ENCODE results near the gene ANKRD55.
"Not testable (repeated sequence)": the region's sequence is repeated elsewhere in the genome, so short reads cannot be mapped to it uniquely, and the experiment has no call there.

Gene ANKRD55

GRCh38 chr5:56264417-56265025, 31.4 kb upstream of the ANKRD55 start:
- Histone ChIP-seq H3K27ac (no peak overlapping the region), H3K4me3 (no peak overlapping the region)
- no peak for DNase-seq (ENCODE audit: low spot score)
- TF ChIP-seq, protein P1, sequence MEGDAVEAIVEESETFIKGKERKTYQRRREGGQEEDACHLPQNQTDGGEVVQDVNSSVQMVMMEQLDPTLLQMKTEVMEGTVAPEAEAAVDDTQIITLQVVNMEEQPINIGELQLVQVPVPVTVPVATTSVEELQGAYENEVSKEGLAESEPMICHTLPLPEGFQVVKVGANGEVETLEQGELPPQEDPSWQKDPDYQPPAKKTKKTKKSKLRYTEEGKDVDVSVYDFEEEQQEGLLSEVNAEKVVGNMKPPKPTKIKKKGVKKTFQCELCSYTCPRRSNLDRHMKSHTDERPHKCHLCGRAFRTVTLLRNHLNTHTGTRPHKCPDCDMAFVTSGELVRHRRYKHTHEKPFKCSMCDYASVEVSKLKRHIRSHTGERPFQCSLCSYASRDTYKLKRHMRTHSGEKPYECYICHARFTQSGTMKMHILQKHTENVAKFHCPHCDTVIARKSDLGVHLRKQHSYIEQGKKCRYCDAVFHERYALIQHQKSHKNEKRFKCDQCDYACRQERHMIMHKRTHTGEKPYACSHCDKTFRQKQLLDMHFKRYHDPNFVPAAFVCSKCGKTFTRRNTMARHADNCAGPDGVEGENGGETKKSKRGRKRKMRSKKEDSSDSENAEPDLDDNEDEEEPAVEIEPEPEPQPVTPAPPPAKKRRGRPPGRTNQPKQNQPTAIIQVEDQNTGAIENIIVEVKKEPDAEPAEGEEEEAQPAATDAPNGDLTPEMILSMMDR (IDR thresholded peaks at IDR 0.05), result no peak

GRCh38 chr5:56262279-56262678, 29.1 kb upstream of the ANKRD55 start:
- Histone ChIP-seq H3K4me3 (no peak overlapping the region), H3K27ac (no peak overlapping the region)
- TF ChIP-seq, protein P1 (IDR thresholded peaks at IDR 0.05), result no peak
- DNase-seq (ENCODE audit: low spot score), result no peak

DNA sequence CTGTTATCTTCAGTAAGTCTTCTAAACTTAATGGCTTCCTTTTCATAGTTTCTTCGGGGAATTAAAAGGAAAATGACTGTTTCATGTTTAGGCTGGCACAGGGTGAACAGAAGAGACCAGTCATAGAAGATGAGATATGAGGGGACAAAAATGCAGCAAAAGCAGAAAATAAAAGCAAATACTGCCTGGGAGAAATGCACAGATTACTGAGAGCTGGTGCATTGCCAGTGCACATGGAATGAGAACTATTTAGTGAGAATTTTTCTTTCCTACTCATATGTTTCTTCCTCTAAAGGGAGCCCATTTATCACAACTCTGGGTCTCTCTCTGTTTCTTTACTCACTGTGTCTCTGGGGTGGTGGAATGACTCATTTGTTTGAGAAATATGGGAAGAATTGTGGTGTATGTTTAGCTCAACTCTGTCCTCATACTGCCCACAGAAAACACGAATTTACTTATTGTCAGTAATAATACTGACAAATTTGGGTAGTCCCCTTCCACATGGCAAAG, 25.9 kb upstream of the ANKRD55 start:
- DNase-seq (ENCODE audit: low spot score), result no peak
- H3K4me3 ChIP-seq, result peak overlapping the region; percentile 21
- peak overlapping the region in 1 of 2 donors; percentile 42 for H3K27ac ChIP-seq
- TF ChIP-seq, protein P1 (IDR thresholded peaks at IDR 0.05), result no peak

- H3K4me3 ChIP-seq; DNase-seq (ENCODE audit: low spot score); H3K27ac ChIP-seq: not testable (repeated sequence)
Measured at GRCh38 chr5:56257763-56258529, 24.8 kb upstream of the ANKRD55 start.

DNA sequence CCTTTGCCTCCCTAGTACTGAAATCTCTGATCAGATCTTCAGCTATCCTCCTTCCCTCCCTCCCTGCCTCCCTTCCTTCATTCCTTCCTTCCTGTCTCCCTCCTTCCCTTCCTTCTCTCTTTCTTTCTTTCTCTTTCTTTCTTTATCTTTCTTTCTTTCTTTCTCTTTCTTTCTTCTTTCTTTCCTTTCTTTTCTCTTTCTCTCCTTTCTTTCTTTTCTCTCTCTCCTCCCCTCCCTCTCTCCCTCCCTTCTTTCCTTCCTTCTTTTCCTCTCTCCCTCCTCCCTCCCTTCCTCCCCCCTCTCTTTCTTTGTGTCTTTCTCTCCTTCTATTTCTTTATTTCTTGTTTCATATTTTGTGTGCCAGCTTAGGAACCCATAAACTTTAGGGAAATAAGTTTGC, 23.9 kb upstream of the ANKRD55 start:
- DNase-seq (ENCODE audit: low spot score), result no peak
- TF ChIP-seq, protein P1 (IDR thresholded peaks at IDR 0.05), result no peak

GRCh38 chr5:56255502-56255901, 22.4 kb upstream of the ANKRD55 start:
- TF ChIP-seq, protein P1 (IDR thresholded peaks at IDR 0.05), result no peak
- DNase-seq (ENCODE audit: low spot score), result no peak
- no peak overlapping the region for H3K4me3 ChIP-seq
- no peak overlapping the region for H3K27ac ChIP-seq

More for the DNA sequence above, 23.9 kb upstream of the ANKRD55 start:
- Histone ChIP-seq H3K27ac (no peak overlapping the region), H3K4me3 (no peak overlapping the region)

DNA sequence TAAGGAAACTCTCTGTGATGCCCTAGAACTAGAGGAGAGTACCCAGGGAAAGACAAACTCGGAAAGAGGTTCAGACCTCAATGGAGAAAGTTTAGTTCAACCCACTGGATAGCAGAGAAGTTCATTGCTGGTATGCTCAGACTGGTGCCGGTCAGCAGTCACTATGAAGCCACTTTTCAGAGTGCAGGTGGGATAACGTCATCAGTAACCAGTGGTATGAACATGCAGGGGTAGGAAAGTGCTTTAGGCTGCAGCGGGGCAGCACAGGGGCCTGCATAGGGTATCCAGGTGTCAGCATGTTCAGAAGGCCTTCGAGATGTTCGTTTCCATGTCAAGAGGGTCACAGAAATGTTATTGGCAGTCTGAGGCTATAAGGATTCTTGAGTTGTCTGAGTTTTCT, 20.8 kb upstream of the ANKRD55 start:
- TF ChIP-seq, protein P1 (IDR thresholded peaks at IDR 0.05), result no peak
- Histone ChIP-seq H3K27ac (no peak overlapping the region), H3K4me3 (no peak overlapping the region)
- DNase-seq (ENCODE audit: low spot score), result no peak
